ENCODE results near the gene GOLT1A.

The GOLT1A gene

DNA sequence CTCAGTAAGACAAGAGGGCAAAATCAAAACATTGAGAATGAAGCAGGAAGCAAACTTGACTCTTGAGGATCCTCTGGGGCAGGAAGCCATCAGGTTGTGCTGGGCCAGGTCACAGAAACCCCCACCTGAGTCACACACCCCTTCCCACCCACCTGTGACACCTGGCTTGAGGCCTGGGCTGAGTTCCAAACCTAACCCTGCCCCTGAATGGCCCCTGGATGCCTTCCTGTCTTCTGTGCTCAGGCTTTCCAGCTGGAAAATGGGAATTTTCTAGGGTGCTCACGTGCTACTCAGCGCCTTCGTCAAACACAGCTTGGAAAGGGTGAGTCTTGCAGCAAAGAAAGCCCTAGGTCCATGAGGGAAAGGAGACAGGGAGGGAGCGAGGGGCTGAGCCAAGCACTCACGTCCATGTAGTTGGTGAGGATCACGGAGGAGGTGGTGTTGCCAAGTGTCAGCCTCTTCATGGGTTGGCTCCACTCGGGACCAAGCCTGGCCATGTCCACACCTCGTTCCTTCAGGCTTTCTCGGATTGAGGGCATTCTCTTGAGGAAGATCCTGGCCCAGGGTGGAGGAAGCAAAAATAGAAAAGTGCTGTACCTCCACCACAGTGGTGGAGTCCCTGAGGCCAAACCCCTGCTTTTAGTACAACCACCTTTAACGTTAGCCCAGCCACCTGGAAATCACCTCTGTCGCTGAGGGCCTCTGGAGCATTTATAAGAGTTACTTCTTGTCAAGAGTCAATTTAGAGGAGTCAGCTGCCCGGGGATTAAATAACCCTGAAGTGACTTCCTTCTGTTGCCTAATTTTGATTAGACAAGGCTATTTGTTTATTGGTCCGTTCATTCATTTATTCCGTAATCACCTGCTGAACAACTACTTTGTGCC lies 51.9 kb downstream of the GOLT1A start:
- H3K4me3 ChIP-seq (ENCODE audit: low read depth, low read length), result no peak overlapping the region
- DNase-seq (ENCODE audit: low read depth), result no peak
- TF ChIP-seq, protein P1, sequence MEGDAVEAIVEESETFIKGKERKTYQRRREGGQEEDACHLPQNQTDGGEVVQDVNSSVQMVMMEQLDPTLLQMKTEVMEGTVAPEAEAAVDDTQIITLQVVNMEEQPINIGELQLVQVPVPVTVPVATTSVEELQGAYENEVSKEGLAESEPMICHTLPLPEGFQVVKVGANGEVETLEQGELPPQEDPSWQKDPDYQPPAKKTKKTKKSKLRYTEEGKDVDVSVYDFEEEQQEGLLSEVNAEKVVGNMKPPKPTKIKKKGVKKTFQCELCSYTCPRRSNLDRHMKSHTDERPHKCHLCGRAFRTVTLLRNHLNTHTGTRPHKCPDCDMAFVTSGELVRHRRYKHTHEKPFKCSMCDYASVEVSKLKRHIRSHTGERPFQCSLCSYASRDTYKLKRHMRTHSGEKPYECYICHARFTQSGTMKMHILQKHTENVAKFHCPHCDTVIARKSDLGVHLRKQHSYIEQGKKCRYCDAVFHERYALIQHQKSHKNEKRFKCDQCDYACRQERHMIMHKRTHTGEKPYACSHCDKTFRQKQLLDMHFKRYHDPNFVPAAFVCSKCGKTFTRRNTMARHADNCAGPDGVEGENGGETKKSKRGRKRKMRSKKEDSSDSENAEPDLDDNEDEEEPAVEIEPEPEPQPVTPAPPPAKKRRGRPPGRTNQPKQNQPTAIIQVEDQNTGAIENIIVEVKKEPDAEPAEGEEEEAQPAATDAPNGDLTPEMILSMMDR (IDR thresholded peaks at IDR 0.05; ENCODE audit: control insufficient read depth, extremely low read depth, insufficient read depth), result no peak

DNA sequence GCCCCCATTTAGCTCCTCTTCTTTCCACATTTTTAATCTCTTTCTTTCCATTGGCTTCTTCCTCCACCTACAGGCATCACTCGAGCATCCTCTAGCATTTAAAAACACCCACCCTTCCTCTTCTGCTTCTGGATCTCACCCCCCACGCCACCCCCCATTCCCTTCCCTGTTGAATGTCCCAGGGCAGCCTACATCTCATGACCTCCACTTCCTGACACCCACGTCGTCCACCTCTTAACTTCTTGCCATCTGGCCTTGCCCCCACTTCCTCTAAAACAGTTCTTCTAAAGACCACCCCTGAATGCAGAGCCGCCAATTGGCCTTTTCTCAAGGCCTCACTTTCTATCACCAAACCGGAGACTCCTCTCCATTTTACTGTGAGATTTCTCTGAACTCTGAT lies 55.8 kb downstream of the GOLT1A start:
- no peak for DNase-seq (ENCODE audit: low read depth)
- no peak overlapping the region for H3K4me3 ChIP-seq (ENCODE audit: low read depth, low read length)
- TF ChIP-seq, protein P1 (IDR thresholded peaks at IDR 0.05; ENCODE audit: control insufficient read depth, extremely low read depth, insufficient read depth), result no peak

DNA sequence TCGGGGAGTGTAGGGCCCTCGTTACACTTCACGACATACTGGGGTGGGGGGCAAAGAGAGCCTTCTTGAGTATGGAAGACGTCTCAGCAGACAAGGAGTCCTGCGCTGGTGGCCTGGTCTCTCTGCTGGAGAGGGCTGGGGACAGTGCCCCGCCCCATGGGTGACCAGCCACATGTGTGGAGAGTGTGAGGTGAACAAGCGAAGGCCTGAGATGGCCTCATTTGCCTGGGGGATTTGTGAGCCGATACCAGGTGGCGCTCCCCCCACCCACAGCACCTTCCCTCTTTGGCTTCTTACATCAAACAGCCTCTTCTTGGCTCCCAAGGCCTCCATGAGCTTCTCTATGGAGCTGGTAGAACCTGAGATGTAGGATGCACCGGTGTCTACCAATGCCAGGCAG lies 57.9 kb downstream of the GOLT1A start:
- no peak for DNase-seq (ENCODE audit: low read depth)
- TF ChIP-seq, protein P1 (IDR thresholded peaks at IDR 0.05; ENCODE audit: control insufficient read depth, extremely low read depth, insufficient read depth), result no peak
- no peak overlapping the region for H3K4me3 ChIP-seq (ENCODE audit: low read depth, low read length)

DNA sequence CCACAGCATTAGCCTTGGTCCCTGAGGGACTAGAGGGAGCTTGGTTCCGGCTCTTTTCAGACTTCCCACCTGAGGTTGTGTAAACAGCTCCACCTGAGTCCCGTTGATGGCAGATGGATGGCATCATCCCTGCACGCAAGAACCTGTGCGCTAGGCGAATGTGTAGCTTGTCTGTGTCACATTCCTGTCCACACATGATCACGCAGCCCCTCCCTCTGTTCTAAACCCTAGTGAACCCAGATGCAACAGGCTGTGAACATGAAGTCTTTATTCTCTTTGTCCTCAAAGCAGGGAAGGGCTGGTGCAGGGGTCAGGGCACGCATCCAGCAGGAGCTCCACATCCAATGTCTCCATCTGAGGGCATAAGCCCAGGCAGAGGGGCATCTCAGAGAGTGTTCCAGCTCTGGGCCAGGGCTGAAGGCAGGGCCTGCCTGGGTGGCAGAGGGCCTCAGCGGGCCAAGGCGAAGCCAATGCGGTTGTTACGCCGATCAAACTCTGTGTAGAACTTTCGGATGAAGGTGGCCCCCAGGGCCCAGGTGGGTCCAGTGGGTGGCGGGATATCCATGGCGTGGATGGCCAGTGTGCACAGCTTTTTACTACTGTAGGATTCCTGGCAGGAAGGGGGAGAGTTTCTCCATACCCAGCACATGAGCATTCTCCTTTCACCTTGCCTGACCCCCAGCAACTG lies 59.1 kb downstream of the GOLT1A start:
- H3K4me3 ChIP-seq (ENCODE audit: low read depth, low read length), result no peak overlapping the region
- TF ChIP-seq, protein P1 (IDR thresholded peaks at IDR 0.05; ENCODE audit: control insufficient read depth, extremely low read depth, insufficient read depth), result no peak
- no peak for DNase-seq (ENCODE audit: low read depth)

DNA sequence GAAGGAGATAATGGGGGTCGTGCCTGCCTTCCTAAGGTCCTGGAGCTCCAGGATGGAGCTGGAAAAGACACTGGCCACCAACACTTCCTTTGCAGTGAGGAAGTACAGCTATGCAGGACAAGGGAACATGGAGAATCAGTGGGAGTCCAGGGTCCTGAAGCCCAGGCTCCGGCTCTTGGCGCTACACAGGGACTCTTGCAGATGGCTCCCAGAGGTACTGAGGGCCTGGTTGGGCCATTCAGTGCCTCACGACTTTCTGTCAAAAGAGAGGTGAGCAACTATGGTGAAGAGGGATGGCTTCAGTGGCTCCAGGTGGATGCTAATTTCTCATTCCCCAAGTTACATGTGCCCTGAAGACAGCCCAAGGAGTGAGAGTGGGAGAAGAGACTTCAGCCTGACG lies 60.1 kb downstream of the GOLT1A start:
- TF ChIP-seq, protein P1 (IDR thresholded peaks at IDR 0.05; ENCODE audit: control insufficient read depth, extremely low read depth, insufficient read depth), result no peak
- no peak for DNase-seq (ENCODE audit: low read depth)

DNA sequence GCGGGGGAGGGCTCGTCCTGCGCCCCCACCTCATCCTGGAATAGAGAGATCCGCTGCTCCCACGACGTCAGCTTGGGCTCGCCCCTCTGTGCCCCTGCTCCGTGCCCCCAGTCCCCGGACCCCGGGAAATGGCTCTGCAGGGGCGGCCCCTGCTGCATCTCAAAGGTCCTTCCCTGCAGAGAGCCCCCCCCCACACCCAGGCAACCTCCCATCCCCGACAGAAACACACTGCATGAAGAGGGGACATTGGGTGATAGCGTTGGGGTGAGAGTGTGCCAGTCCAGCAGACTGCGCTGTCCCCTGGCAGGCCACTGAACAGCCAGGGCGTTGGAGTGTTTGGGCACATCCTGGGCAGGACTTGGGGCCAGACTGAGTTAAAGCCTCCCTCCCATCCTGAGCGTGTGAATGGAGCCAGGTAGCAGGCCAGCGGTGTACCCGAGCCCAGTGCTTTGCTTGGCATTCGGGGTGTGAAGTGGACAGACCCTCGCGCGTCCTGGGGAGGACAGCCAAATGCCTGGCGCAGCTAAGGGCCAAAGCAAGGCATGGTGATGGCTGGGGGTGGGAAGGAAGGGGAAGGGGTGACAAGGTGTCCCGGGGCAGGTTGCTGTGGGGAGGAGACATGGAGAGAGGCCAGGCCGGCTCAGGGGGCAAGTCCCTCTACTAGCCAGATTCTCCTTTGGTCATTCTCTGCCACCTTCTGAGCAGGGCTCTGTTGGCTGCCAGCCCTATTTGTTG lies 61.3 kb downstream of the GOLT1A start:
- no peak for DNase-seq (ENCODE audit: low read depth)
- TF ChIP-seq, protein P1 (IDR thresholded peaks at IDR 0.05; ENCODE audit: control insufficient read depth, extremely low read depth, insufficient read depth), result no peak
- peak overlapping the region; percentile 41 for H3K4me3 ChIP-seq (ENCODE audit: low read depth, low read length)

More for the DNA sequence above, 60.1 kb downstream of the GOLT1A start:
- no peak overlapping the region for H3K4me3 ChIP-seq (ENCODE audit: low read depth, low read length)

All from LNCaP clone FGC (cell line).